HUES6 (cell line): Measurements from ENCODE around the gene LIPK.
"Not testable (repeated sequence)": the region's sequence is repeated elsewhere in the genome, so short reads cannot be mapped to it uniquely, and the experiment has no call there.

ENCODE experiments used
- H3K27ac ChIP-seq: 2 replicates; pipeline ENCODE4 v1.7.0; 2013; ENCODE audit warnings: low read depth, mild to moderate bottlenecking, low read length, inconsistent platforms
- H3K27me3 ChIP-seq: 2 replicates; pipeline ENCODE4 v1.6.1; 2013; ENCODE audit warnings: low read length; ENCODE audit not compliant: control insufficient read depth, insufficient read depth
- H3K36me3 ChIP-seq: 2 replicates; pipeline ENCODE4 v1.6.1; 2013; ENCODE audit warnings: low read length; ENCODE audit not compliant: control insufficient read depth, insufficient read depth
- H3K4me1 ChIP-seq: 2 replicates; pipeline ENCODE4 v1.6.1; 2013; ENCODE audit warnings: low read length; ENCODE audit not compliant: control insufficient read depth, insufficient read depth
- H3K4me3 ChIP-seq: 2 replicates; pipeline ENCODE4 v1.5.1; 2013; ENCODE audit warnings: low read depth, low read length
- H3K9ac ChIP-seq: one replicate; pipeline ENCODE4 v1.6.1; 2013; ENCODE audit warnings: mild to moderate bottlenecking, low read length
- H3K9me3 ChIP-seq: 2 replicates; pipeline ENCODE4 v1.6.1; 2013; ENCODE audit warnings: low read depth, low read length; ENCODE audit not compliant: control insufficient read depth, insufficient read depth

LIPK gene

GRCh38 chr10:88705958-88706357 is at the start of gene LIPK:
LIPK (plus strand) TSS chr10:88706249; CDS start chr10:88724544, 18,295 bp downstream.
- H3K4me3 ChIP-seq = no peak within 1 kb of the TSS
- no peak within 1 kb of the TSS for H3K27ac ChIP-seq
- peaks cover 80% of the 10 kb centered on the region for H3K27me3 ChIP-seq
- no peak within 1 kb of the TSS for H3K9ac ChIP-seq
- no peaks in the 10 kb centered on the region for H3K36me3 ChIP-seq
- no peaks in the 10 kb centered on the region for H3K9me3 ChIP-seq
- peaks cover 22% of the 10 kb centered on the region for H3K4me1 ChIP-seq

- Histone ChIP-seq H3K36me3 (no peaks in the 10 kb centered on the region), H3K4me3 (no peak overlapping the region), H3K9ac (no peak overlapping the region), H3K27me3 (no peaks in the 10 kb centered on the region), H3K9me3 (no peaks in the 10 kb centered on the region), H3K27ac (no peak overlapping the region), H3K4me1 (no peaks in the 10 kb centered on the region)
These were observed 48.1 kb upstream of the LIPK start for GRCh38 chr10:88657901-88658300.

- Histone ChIP-seq H3K4me3 (no peak overlapping the region), H3K36me3 (no peaks in the 10 kb centered on the region), H3K27ac (no peak overlapping the region), H3K9me3 (no peaks in the 10 kb centered on the region), H3K27me3 (no peaks in the 10 kb centered on the region), H3K4me1 (no peaks in the 10 kb centered on the region), H3K9ac (no peak overlapping the region)
These were observed 46.1 kb upstream of the LIPK start for GRCh38 chr10:88659725-88660597.

GRCh38 chr10:88660598-88660884 is 45.5 kb upstream of the LIPK start:
- Histone ChIP-seq H3K9me3 (no peaks in the 10 kb centered on the region), H3K27me3 (no peaks in the 10 kb centered on the region), H3K4me3 (no peak overlapping the region), H3K36me3 (no peaks in the 10 kb centered on the region), H3K9ac (no peak overlapping the region), H3K27ac (no peak overlapping the region), H3K4me1 (no peaks in the 10 kb centered on the region)

GRCh38 chr10:88661018-88661417 is 45.0 kb upstream of the LIPK start:
- Histone ChIP-seq H3K27me3 (no peaks in the 10 kb centered on the region), H3K36me3 (no peaks in the 10 kb centered on the region), H3K4me1 (no peaks in the 10 kb centered on the region), H3K27ac (no peak overlapping the region), H3K9me3 (no peaks in the 10 kb centered on the region), H3K9ac (no peak overlapping the region), H3K4me3 (no peak overlapping the region)

- H3K4me1 ChIP-seq = no peaks in the 10 kb centered on the region
- H3K9ac ChIP-seq = no peak overlapping the region
- H3K27ac ChIP-seq = no peak overlapping the region
- H3K9me3 ChIP-seq = no peaks in the 10 kb centered on the region
- H3K36me3 ChIP-seq = no peaks in the 10 kb centered on the region
- no peak overlapping the region for H3K4me3 ChIP-seq
- no peaks in the 10 kb centered on the region for H3K27me3 ChIP-seq
These were observed 44.5 kb upstream of the LIPK start for GRCh38 chr10:88661577-88661976.

- H3K36me3 ChIP-seq, H3K9me3 ChIP-seq, H3K4me3 ChIP-seq, H3K4me1 ChIP-seq, H3K27ac ChIP-seq, H3K27me3 ChIP-seq, H3K9ac ChIP-seq: not testable (repeated sequence)
These were observed 42.9 kb upstream of the LIPK start for GRCh38 chr10:88663153-88663552.

GRCh38 chr10:88664142-88664541 is 41.9 kb upstream of the LIPK start, which contains the start of gene LIPF:
LIPF (plus strand) TSS chr10:88664442; CDS start chr10:88667298, 2,856 bp downstream.
- no peak within 1 kb of the TSS for H3K27ac ChIP-seq
- H3K4me1 ChIP-seq = no peaks in the 10 kb centered on the region
- no peak within 1 kb of the TSS for H3K9ac ChIP-seq
- no peaks in the 10 kb centered on the region for H3K27me3 ChIP-seq
- no peaks in the 10 kb centered on the region for H3K9me3 ChIP-seq
- no peaks in the 10 kb centered on the region for H3K36me3 ChIP-seq
- no peak within 1 kb of the TSS for H3K4me3 ChIP-seq

GRCh38 chr10:88668465-88668864 is 37.6 kb upstream of the LIPK start:
- no peak overlapping the region for H3K9ac ChIP-seq
- no peaks in the 10 kb centered on the region for H3K4me1 ChIP-seq
- H3K9me3 ChIP-seq = no peaks in the 10 kb centered on the region
- H3K27ac ChIP-seq = no peak overlapping the region
- H3K27me3 ChIP-seq = no peaks in the 10 kb centered on the region
- no peak overlapping the region for H3K4me3 ChIP-seq
- H3K36me3 ChIP-seq = no peaks in the 10 kb centered on the region

- Histone ChIP-seq H3K27ac (no peak overlapping the region), H3K36me3 (no peaks in the 10 kb centered on the region), H3K4me3 (no peak overlapping the region), H3K9ac (no peak overlapping the region), H3K9me3 (no peaks in the 10 kb centered on the region), H3K4me1 (no peaks in the 10 kb centered on the region), H3K27me3 (no peaks in the 10 kb centered on the region)
These were observed 35.6 kb upstream of the LIPK start for GRCh38 chr10:88670497-88670896.

- Histone ChIP-seq H3K27ac (no peak overlapping the region), H3K4me3 (no peak overlapping the region), H3K9ac (no peak overlapping the region), H3K36me3 (no peaks in the 10 kb centered on the region), H3K27me3 (no peaks in the 10 kb centered on the region), H3K4me1 (peaks cover 7% of the 10 kb centered on the region), H3K9me3 (no peaks in the 10 kb centered on the region)
These were observed 34.0 kb upstream of the LIPK start for GRCh38 chr10:88672041-88672440.
